Measurements from ENCODE around the gene HMOX2. TPM values are rescaled to one million over a fixed set of nuclear protein-coding genes. Genes with fewer than 3 reads are reported as not detected.

The HMOX2 gene
- total and polyA plus RNA-seq, 2 experiments from 2014 or later, result 68.8 to 108 TPM

- no peak for TF ChIP-seq CTCF (IDR thresholded peaks at IDR 0.05; ENCODE audit: poor library complexity)
- TF ChIP-seq EZH2phosphoT487 (IDR thresholded peaks at IDR 0.05; ENCODE audit: low read depth, severe bottlenecking, unreplicated experiment), result no peak
- no peak for TF ChIP-seq EZH2 (IDR thresholded peaks at IDR 0.05; ENCODE audit: borderline replicate concordance)
- Histone ChIP-seq H3K9me2 (replicated peaks; ENCODE audit: insufficient read depth) (no peaks in the 10 kb centered on the region), H3K9me3 (ENCODE audit: low read depth) (no peaks in the 10 kb centered on the region), H3K4me1 (ENCODE audit: insufficient read depth) (no peaks in the 10 kb centered on the region), H3K4me3 (no peak overlapping the region), H3K79me2 (no peaks in the 10 kb centered on the region), H3K27ac (no peak overlapping the region), H3K36me3 (replicated peaks; ENCODE audit: insufficient read depth, low read depth) (no peaks in the 10 kb centered on the region), H3K27me3 (no peaks in the 10 kb centered on the region), H2AFZ (no peak overlapping the region), H3K4me2 (no peak overlapping the region), H4K20me1 (ENCODE audit: insufficient read depth, poor library complexity, severe bottlenecking) (no peaks in the 10 kb centered on the region)
- DNase-seq (ENCODE audit: low spot score), result no peak
- WGBS (ENCODE audit: low lambda C conversion rate, missing lambda C conversion rate), result 88% methylated on average over 10 of the region's 10 CpGs
Observed at GRCh38 chr16:4557973-4558372, 81.8 kb downstream of the HMOX2 start.

Small RNA genes lying within 50 kb of the gene (small RNA-seq; reads per million reads assigned to genes)
- gene AC012676.2, result not detected

Other genes starting within 250 kb of the HMOX2 start
- gene SRL, start 234.3 kb upstream of the HMOX2 start, total RNA-seq, result 1.1 and 1.2 TPM in 2 replicates
- gene SRL, start 234.3 kb upstream of the HMOX2 start, polyA plus RNA-seq, result 0.83 TPM in 1 of 2 replicates, not detected in the other
- 6.1 and 11.4 TPM in 2 replicates for gene TFAP4, start 203.4 kb upstream of the HMOX2 start, total RNA-seq
- 3.1 and 4.2 TPM in 2 replicates for gene TFAP4, start 203.4 kb upstream of the HMOX2 start, polyA plus RNA-seq
- 3.6 TPM in 2 replicates for gene GLIS2, start 160.3 kb upstream of the HMOX2 start, total RNA-seq
- 11.3 and 12.2 TPM in 2 replicates for gene GLIS2, start 160.3 kb upstream of the HMOX2 start, polyA plus RNA-seq
- gene PAM16, start 125.1 kb upstream of the HMOX2 start, total RNA-seq, result 33.0 and 35.0 TPM in 2 replicates
- 57.7 and 70.4 TPM in 2 replicates for gene PAM16, start 125.1 kb upstream of the HMOX2 start, polyA plus RNA-seq
- gene VASN, start 104.5 kb upstream of the HMOX2 start, total RNA-seq, result 10.0 and 12.1 TPM in 2 replicates
- 55.9 and 64.2 TPM in 2 replicates for gene VASN, start 104.5 kb upstream of the HMOX2 start, polyA plus RNA-seq
- gene CORO7, start 59.8 kb upstream of the HMOX2 start, total RNA-seq, result 13.9 and 18.2 TPM in 2 replicates
- gene CORO7, start 59.8 kb upstream of the HMOX2 start, polyA plus RNA-seq, result 33.3 and 34.4 TPM in 2 replicates
- gene DNAJA3, start 50.5 kb upstream of the HMOX2 start, total RNA-seq, result 55.3 and 59.2 TPM in 2 replicates
- 51.2 and 58.8 TPM in 2 replicates for gene DNAJA3, start 50.5 kb upstream of the HMOX2 start, polyA plus RNA-seq
- gene NMRAL1, start 1.8 kb upstream of the HMOX2 start, total RNA-seq, result 42.7 and 47.6 TPM in 2 replicates
- 47.5 and 49.5 TPM in 2 replicates for gene NMRAL1, start 1.8 kb upstream of the HMOX2 start, polyA plus RNA-seq
- gene CDIP1, start 62.4 kb downstream of the HMOX2 start, total RNA-seq, result 19.7 and 22.0 TPM in 2 replicates
- gene CDIP1, start 62.4 kb downstream of the HMOX2 start, polyA plus RNA-seq, result 29.3 and 33.3 TPM in 2 replicates
- 0.12 and 0.20 TPM in 2 replicates for gene C16orf96, start 79.9 kb downstream of the HMOX2 start, total RNA-seq
- 0.15 TPM in 1 of 2 replicates, not detected in the other for gene C16orf96, start 79.9 kb downstream of the HMOX2 start, polyA plus RNA-seq
- gene UBALD1, start 138.5 kb downstream of the HMOX2 start, total RNA-seq, result 6.1 and 9.9 TPM in 2 replicates
- 25.7 and 36.8 TPM in 2 replicates for gene UBALD1, start 138.5 kb downstream of the HMOX2 start, polyA plus RNA-seq
- 24.1 and 29.2 TPM in 2 replicates for gene MGRN1, start 148.4 kb downstream of the HMOX2 start, total RNA-seq
- 30.8 and 32.0 TPM in 2 replicates for gene MGRN1, start 148.4 kb downstream of the HMOX2 start, polyA plus RNA-seq
- 40.4 and 54.8 TPM in 2 replicates for gene NUDT16L1, start 217.2 kb downstream of the HMOX2 start, total RNA-seq
- 78.8 and 80.5 TPM in 2 replicates for gene NUDT16L1, start 217.2 kb downstream of the HMOX2 start, polyA plus RNA-seq